Uterus (tissue), 2 donors: Measurements from ENCODE around the gene PLXNA3.
A peak's percentile ranks its signal among the peaks of the same experiment; 100 is the strongest.

Experiments used
- POLR2A ChIP-seq, 2 donors: fragments of 450-650 bp; IDR thresholded peaks; one replicate each; pipeline ENCODE4 v1.6.1; 2016; ENCODE audit warnings: antibody characterized with exemption in 2 of 2, mild to moderate bottlenecking in 1 of 2, moderate library complexity in 1 of 2
- TF ChIP-seq, protein P1 (sequence below), 4 experiments: fragments of 200-600 bp in 2 of 4; fragments of 450-650 bp in 2 of 4; sonication (generic) in 2 of 4; IDR thresholded peaks; one replicate each; pipeline ENCODE4 v1.5.1; 2016 to 2019; ENCODE audit warnings: antibody characterized with exemption in 4 of 4, mild to moderate bottlenecking in 2 of 4, moderate library complexity in 1 of 4

DNA sequence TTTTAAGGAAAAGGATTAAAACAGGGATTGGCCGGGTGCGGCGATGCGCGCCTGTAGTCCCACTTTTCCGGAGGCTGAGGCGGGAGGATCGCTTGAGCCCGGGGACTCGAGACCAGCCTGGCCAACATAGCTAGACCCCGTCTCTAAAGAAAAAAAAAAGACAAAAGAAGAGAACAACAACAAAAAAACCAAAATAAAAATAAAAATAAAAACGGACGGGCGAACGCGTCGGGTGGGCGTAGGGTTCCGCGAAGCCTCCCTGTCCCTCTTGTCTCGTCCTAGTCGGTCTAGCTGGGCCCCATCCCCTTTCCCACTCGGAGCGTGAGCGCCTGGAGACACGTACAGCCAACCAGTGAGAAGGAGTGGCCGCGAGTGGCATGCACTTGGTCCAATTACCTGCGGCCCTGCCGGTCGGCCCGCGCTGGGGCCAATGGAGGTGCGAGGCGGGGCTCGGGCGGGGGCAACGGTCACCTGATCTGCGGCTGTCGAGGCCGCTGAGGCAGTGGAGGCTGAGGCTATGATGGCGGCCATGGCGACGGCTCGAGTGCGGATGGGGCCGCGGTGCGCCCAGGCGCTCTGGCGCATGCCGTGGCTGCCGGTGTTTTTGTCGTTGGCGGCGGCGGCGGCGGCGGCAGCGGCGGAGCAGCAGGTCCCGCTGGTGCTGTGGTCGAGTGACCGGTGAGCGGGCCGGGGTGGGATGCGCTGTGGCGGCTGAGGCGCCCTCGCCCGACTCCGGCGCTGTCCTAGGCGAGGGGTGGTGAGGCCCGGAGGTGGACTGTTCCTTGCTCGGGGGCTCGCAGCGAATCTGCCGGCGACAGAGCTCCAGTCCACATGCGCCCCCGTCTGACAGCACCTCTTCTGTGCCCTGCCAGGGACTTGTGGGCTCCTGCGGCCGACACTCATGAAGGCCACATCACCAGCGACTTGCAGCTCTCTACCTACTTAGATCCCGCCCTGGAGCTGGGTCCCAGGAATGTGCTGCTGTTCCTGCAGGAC is 29.6 kb upstream of the PLXNA3 start, which contains the start of gene ATP6AP1:
- TF ChIP-seq, protein P1, sequence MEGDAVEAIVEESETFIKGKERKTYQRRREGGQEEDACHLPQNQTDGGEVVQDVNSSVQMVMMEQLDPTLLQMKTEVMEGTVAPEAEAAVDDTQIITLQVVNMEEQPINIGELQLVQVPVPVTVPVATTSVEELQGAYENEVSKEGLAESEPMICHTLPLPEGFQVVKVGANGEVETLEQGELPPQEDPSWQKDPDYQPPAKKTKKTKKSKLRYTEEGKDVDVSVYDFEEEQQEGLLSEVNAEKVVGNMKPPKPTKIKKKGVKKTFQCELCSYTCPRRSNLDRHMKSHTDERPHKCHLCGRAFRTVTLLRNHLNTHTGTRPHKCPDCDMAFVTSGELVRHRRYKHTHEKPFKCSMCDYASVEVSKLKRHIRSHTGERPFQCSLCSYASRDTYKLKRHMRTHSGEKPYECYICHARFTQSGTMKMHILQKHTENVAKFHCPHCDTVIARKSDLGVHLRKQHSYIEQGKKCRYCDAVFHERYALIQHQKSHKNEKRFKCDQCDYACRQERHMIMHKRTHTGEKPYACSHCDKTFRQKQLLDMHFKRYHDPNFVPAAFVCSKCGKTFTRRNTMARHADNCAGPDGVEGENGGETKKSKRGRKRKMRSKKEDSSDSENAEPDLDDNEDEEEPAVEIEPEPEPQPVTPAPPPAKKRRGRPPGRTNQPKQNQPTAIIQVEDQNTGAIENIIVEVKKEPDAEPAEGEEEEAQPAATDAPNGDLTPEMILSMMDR (IDR thresholded peaks at IDR 0.05): no peak
- peak; percentile 66 to 77 for TF ChIP-seq POLR2A (IDR thresholded peaks at IDR 0.05)
